HG02623 (cell line): ENCODE measurements around the gene HENMT1.

Experiments used
- ATAC-seq: cut with Tn5 transposase; IDR thresholded peaks from one replicate; pipeline ENCODE4 v1.9.1; 2021; ENCODE audit warnings: moderate library complexity; ENCODE audit not compliant: unreplicated experiment

The HENMT1 gene

DNA sequence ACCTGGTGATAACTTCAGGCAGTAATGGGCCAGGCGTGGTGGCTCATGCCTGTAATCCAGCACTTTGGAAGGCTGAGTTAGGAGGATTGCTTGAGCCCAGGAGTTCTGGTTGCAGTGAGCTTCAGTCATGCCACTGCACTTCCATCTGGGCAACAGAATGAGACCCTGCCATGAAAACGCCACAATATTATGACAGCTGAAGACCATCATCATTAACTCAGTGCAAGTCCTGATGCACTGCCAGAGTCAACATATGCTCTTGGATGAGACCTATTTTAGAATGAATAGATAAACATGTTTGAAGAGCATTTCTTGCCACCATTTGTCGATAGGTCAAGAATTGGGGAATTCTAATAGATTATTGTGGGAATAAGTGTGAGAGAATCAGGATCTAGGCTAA is 26.4 kb downstream of the HENMT1 start:
- no peak for ATAC-seq

- no peak for ATAC-seq
These were observed 32.2 kb downstream of the HENMT1 start for GRCh38 chr1:108628665-108629064.

GRCh38 chr1:108627951-108628350 is 32.9 kb downstream of the HENMT1 start:
- ATAC-seq, result no peak

DNA sequence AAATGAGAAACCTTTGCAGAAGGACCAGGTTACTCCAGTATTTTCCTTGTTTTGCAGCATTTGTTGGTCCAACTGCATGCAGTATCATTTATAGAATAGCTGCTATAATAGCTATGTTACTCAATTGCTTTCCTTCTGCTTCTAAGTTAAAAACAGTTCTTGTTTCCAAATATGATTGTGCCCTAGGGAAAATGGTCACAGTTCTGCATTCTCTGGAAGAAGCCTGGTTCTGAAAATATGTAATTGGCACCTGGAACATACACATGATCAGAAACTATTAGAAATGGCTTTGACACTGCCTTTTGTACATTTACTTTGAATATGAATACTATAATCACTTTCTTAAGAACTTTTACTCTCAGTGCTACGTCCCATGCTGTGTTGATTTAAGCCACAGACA is 33.6 kb downstream of the HENMT1 start:
- no peak for ATAC-seq

DNA sequence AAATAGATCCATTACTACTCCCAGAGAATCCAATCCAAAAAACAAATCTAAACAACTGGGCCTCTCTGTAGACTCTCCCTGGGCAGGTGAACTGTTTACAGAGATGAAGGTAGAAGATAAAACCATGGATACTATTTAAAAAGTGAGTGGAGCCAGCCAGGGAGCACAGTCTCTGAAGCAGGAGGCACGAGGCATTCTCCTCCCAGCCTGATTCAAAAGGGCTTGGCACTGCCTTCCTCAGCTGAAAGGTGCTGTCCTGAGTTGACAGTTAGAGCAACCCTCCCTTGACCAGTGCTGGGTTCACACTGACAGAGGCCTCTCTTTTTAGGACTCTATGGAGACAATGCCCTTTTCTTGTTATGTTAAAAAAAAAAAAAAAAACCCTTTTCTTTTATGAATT is 36.8 kb downstream of the HENMT1 start:
- ATAC-seq, result no peak

DNA sequence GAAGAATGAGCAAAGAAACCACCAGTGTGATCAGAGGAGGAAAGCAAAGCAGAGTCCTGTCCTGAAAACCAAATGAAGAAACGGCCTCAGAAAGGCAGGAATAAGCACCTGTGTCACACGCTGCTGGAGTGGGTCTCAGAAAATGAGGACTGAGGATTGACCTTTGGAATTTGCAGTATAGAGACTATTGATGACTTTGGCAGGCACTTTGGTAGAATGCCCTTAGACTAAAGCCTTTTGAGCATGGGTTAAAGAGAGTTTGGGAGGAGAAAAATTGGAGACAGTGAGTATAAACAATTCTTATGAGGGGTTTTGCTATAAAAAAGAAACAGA is 43.2 kb downstream of the HENMT1 start:
- ATAC-seq, result no peak

DNA sequence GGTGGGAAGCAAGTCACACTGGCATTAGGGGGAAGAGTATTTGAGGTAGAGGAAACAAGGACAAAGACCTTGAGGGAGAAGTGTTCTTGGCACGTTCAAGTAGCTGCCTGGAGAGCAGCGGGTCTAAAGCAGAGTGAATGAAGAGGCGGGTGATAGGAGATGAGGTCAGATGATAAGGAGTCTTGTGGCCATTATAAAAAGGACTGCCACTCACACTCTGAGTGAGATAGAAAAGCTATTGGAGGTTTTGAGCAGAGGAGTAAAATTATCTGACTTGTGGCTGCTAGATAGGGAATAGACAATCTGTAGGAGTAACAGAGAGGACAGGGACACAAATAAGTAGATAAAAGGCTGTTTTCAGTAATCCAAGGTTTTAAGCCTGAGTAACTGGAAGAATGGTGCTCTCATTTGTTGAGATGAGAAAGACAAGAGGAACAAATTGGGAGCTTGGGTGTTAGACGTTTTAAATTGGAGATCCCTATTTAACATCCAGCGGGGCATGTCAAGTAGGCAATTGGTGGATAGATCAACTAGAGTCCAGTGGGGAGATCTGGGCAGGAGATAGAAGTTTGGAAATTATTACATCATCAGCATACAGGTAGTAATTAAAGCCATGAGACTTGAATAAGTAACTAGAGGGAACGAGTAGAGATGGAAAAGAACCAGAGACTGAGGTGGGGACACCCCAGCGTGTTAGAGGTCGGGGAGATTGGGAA is 43.7 kb downstream of the HENMT1 start:
- no peak for ATAC-seq

DNA sequence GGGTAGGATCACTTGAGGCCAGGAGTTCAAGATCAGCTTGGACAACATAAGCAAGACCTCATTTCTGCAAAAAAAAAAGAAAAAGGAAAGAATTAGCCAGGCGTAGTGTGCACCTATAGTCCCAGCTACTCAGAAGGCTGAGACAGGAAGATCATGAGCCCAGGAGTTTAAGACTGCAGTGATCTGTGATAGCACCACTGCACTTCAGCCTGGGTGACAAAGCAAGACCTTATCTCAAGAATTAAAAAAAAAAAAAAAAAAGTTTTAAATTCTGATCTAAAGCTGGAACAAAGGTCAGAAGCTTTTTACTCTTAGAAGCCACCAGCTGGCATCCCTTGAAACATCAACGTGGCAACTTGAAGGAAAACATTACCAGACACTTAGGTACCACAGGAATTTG is 45.3 kb downstream of the HENMT1 start:
- ATAC-seq, result no peak

- ATAC-seq, result no peak
These were observed 48.4 kb downstream of the HENMT1 start for GRCh38 chr1:108612496-108612895.

GRCh38 chr1:108611984-108612383 is 48.9 kb downstream of the HENMT1 start:
- ATAC-seq, result no peak

DNA sequence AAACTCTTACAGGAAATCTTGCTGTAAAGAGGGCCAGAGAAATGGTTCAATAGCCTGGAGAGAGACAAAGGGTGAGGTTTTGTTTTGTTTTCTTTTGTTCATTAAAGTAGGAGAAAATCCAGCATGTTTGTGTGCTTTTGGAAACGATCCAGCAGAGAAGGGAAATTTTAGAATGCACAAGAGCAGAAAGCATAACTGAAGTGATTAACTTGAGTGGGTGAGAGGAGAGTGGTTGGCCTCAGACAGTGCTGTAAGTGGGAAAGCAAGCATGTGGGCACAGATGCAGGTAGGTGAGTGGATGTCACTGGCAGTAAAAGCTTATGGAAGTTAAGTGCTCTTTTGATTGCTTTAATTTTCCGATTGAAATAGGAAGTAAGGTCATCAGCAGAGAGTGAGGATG is 50.8 kb downstream of the HENMT1 start:
- ATAC-seq, result no peak

DNA sequence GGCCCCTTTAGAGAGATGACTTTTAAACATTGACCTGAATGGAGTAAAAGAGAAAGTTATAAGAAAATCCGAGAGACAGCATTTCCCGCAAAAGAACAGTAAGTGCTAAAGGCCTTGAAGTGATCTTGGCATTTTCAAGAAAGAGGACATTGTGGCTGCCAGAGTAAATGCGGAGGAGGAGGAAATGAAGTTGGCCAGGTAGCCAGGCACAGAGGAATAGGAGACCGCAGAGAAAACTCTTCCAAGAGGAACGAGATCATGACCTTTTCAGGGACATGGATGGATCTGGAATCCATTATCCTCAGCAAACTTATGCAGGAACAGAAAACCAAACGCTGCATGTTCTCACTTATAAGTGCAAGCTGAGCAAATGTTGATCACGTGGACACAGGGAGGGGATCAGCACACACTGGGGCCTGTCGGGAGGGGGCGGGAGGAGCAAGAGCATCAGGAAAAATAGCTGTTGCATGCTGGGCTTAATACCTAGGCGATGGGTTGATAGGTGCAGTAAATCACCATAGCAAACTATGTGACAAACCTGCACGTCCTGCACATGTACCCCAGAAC is 51.3 kb downstream of the HENMT1 start:
- no peak for ATAC-seq

GRCh38 chr1:108606478-108606877 is 54.4 kb downstream of the HENMT1 start:
- ATAC-seq, result no peak

- ATAC-seq, result no peak
These were observed 55.3 kb downstream of the HENMT1 start for GRCh38 chr1:108605633-108606032.

- no peak for ATAC-seq
These were observed 59.0 kb downstream of the HENMT1 start for GRCh38 chr1:108601708-108602410.

GRCh38 chr1:108600504-108600903 is 60.4 kb downstream of the HENMT1 start:
- no peak for ATAC-seq

GRCh38 chr1:108598340-108598739 is 62.6 kb downstream of the HENMT1 start:
- ATAC-seq, result no peak
